Suppressor macrophage treated with lipopolysaccharide for 4 hours (primary cell): ENCODE results near the gene RBM20.

Experiments used
- DNase-seq: peaks from one replicate; pipeline ENCODE4 v3.0.0-alpha.2; 2020

The RBM20 gene

GRCh38 chr10:110792476-110793125 lies 148.5 kb downstream of the RBM20 start:
- DNase-seq: no peak

DNA sequence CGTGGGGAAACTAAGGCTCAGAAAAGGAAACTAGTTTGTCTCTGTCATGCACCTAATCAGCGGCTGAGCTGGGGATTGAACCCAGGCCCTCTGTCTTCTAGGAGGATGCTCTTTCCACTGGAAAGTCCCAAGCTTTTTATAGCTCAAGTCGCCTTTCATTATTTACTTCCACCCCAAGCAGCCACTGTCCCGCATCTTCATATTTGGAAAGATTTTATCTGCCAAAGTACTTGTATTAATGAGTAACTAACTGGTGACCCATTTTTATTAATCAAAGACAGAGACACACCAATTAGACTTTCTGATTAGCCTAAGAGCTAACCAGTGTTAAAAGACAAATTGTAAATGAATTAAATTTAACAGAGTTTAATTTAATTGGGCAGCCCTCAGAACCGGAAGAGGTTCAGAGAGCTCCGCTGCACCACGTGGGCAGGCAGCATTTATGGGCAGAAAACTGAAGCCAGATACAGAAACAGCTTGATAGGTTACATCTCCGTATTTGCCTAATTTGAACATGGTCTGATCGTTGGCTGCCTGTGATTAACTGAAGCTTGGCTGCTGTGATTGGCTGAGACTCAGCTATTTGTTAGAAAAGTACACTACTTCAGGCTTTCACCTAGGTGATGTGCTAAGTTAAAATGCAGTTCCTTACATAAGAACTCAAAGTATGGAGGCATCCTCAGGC lies 149.1 kb downstream of the RBM20 start:
- DNase-seq: no peak

DNA sequence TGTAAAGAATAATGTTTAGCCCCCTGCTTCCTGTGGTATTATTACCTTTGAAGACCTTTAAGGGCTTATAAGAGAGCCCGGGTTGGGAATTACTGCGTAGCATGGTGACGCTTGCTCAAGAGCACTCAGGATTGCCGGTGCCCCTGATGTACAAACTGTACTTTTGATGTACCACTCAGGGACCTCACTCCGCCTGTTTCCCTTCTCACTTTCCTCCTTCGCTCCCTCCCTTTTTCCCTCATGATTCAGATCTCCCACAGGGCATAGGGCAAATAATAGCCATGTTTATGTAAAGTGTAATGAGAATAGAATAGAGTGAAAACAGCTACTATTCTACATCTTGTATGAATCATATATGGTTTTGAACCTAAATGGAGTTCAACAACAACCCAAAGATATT lies 149.8 kb downstream of the RBM20 start:
- DNase-seq: no peak

- no peak for DNase-seq
These were observed 150.7 kb downstream of the RBM20 start for GRCh38 chr10:110794808-110795207.

- DNase-seq: no peak
These were observed 153.3 kb downstream of the RBM20 start for GRCh38 chr10:110797416-110797815.

- no peak for DNase-seq
These were observed 154.2 kb downstream of the RBM20 start for GRCh38 chr10:110798340-110798739.

GRCh38 chr10:110802090-110802489 lies 158.0 kb downstream of the RBM20 start:
- no peak for DNase-seq

DNA sequence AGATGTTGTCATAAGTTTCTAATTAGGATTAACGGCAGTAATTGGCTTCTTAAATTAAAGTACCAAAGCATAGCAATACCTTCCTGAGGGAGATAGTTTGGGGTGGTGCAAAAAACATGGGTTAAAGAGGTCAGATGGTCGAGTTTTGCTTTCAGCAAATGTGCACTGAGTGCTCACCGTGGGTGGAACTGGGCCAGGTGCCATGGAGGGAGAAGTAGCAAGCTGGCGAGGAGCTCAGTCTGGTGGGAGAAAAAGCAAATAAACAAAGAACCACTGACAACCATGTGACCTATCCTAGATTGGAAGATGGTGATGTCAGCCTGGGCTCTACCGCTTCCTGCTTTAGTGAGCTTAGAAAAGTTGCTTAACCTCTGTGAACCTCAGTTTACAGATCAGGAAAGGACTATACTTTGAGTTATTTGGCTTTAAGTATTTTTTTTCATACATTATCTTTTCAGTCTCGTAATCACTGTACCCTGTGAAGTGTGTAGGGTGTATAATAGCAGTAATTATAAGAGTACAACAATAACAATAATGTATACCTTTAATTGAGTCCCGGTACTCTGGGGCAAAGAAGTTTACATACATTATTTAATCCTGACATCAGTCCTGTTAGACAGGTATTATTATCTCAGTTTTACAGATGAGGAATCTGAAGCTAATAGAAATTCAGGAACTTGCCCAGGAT lies 158.6 kb downstream of the RBM20 start:
- DNase-seq: peak; percentile 73

- DNase-seq: no peak
These were observed 159.2 kb downstream of the RBM20 start for GRCh38 chr10:110803239-110803749.

GRCh38 chr10:110803830-110804338 lies 159.7 kb downstream of the RBM20 start:
- DNase-seq: peak; percentile 40

GRCh38 chr10:110804376-110804775 lies 160.2 kb downstream of the RBM20 start:
- DNase-seq: no peak

DNA sequence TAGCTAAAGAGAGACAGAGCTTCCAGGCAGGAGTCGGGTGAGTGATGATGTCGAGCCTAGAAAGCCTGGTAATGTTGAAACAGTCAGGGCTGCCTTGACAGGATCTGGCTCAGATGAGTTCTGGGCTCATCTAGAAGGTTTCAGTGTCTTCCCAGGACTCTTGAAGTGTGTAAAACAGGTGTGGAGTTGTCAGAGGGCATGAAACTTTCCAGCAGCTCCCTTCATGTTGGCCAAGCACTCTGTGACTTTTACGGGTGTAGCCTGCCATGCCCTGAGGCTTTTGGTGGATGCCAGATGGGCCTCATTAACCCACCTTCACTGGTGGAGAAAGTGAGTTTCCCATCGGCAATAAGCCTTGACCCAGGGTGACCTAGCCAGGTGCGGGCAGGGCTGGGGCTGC lies 161.2 kb downstream of the RBM20 start:
- no peak for DNase-seq

DNA sequence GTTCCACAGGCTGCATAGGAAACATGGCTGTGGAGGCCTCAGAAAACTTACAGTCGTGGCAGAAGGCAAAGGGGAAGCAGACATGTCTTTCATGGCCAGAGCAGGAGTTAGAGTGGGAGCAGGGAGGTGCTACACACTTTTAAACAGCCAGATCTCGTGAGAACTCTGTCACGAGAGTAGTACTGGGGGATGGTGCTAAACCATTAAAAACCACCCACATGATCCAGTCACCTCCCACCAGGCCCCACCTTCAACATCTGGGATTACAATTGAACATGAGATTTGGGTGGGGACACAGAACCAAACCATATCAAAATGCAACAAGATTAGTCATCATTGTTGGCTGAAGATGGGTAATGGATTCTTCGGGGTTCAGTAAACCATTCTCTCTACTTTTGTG lies 162.2 kb downstream of the RBM20 start:
- no peak for DNase-seq

DNA sequence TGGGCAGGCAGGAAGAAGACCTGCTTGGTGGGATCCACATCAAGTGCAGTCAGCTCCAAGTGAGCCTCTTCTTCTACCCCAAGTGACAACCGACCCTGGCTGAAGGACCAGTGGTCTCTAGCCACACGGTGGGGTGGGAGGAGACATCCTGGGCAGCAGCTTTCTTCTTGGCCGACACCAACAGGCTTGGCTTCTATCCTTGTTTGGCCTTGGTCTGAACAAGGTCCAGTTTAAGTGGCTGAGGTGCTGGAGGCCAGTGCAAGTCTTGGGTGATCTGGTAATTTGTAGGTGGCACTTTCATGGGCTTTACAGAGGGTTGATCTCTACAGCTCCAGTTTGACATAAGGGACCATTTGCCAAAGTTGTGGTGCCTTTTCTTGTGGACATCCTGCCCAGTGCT lies 164.0 kb downstream of the RBM20 start:
- no peak for DNase-seq

DNA sequence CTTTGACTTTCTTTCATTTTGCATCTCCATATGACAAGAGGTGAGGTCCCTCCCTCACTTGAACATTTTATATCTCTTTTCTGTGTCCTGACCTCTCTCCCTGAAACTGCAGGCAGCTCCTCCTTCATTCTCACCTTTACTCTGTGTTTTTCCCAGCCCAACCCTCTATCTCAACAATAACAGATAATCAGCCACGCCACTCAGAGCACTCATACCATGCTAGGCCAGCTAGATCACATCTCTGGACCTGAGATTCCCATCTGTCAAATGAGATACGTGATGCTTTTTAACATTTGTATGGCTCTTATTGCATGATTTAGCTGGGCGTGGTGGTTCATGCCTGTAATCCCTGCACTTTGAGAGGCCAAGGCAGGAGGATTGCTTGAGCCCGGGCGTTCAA lies 164.5 kb downstream of the RBM20 start:
- DNase-seq: no peak

- no peak for DNase-seq
These were observed 166.5 kb downstream of the RBM20 start for GRCh38 chr10:110810625-110811024.

GRCh38 chr10:110811791-110812581 lies 167.8 kb downstream of the RBM20 start:
- DNase-seq: peak; percentile 20

GRCh38 chr10:110812583-110812982 lies 168.4 kb downstream of the RBM20 start:
- DNase-seq: no peak

DNA sequence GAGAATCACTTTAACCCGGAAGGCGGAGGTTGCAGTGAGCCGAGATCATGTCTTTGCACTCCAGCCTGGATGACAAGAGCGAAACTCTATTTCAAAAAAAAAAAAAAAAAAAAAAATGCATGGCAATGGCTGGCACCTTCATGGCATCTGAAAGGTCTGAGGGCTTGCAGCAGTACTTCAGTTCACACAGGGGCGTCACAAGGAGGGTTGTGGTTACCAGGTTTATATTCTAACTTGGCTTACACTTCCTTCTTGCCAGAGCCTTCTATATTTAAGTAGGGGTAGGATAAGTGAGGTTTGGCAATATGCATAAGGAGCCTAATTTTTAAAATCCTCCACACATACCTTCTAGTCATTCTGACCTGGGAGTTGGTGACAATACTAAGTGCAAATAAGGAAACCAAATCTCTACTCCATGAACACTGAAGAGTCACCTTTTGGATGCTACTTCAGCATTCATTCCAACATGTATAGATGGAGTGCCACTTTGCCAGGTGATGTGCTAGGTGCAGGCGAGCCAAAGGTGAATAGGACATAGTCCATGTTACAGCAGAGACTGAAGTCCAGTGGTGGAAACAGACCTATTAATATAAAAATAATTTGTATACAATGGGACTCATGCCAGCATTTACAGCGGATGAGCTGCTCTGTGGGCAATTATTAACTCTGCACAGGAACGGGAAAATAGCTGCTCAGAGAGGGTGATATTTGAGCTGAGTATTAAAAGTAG lies 169.8 kb downstream of the RBM20 start:
- no peak for DNase-seq

- DNase-seq: no peak
These were observed 171.3 kb downstream of the RBM20 start for GRCh38 chr10:110815354-110816004.

DNA sequence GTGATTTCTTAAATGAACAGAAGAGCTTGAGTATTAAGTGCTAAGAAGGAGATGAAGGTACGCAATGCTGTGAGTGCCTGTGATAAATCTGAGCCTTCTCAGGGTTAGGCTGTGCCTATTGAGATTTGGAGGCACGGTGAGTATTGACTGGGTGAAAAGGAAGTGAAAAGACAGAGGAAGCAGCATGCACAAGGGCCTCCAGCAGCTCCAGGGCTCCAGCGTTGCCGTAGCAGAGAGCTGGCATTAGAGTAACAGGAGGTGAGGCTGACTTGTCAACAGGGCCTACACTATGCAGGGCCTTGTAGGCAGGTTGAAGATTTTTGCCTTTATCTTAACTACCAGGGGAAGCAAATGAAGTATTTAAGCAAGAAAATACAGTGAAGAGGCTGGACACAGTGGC lies 173.5 kb downstream of the RBM20 start:
- DNase-seq: no peak
